ENCODE results near the gene KLHL29. TPM values are rescaled to one million over a fixed set of nuclear protein-coding genes. Genes with fewer than 3 reads are reported as not detected.
A peak's percentile ranks its signal among the peaks of the same experiment; 100 is the strongest.

The KLHL29 gene
- total RNA-seq, 1 donor from 2014 or later: 16.3 TPM

GRCh38 chr2:23397478-23397877 lies 12.5 kb downstream of the KLHL29 start:
- Histone ChIP-seq H3K4me1 (no peaks in the 10 kb centered on the region), H3K27me3 (no peaks in the 10 kb centered on the region), H3K9me3 (no peaks in the 10 kb centered on the region), H3K4me3 (no peak overlapping the region), H3K36me3 (no peaks in the 10 kb centered on the region), H3K27ac (no peak overlapping the region)
- DNase-seq (ENCODE audit: low spot score in 2 of 2): peak in 1 of 2 donors; percentile 48
- TF ChIP-seq, protein P1, sequence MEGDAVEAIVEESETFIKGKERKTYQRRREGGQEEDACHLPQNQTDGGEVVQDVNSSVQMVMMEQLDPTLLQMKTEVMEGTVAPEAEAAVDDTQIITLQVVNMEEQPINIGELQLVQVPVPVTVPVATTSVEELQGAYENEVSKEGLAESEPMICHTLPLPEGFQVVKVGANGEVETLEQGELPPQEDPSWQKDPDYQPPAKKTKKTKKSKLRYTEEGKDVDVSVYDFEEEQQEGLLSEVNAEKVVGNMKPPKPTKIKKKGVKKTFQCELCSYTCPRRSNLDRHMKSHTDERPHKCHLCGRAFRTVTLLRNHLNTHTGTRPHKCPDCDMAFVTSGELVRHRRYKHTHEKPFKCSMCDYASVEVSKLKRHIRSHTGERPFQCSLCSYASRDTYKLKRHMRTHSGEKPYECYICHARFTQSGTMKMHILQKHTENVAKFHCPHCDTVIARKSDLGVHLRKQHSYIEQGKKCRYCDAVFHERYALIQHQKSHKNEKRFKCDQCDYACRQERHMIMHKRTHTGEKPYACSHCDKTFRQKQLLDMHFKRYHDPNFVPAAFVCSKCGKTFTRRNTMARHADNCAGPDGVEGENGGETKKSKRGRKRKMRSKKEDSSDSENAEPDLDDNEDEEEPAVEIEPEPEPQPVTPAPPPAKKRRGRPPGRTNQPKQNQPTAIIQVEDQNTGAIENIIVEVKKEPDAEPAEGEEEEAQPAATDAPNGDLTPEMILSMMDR (IDR thresholded peaks at IDR 0.05): no peak
- intact Hi-C loops (cut with DNase I): no loop called here

- Histone ChIP-seq H3K4me3 (no peak overlapping the region), H3K9me3 (no peaks in the 10 kb centered on the region), H3K4me1 (no peaks in the 10 kb centered on the region), H3K36me3 (no peaks in the 10 kb centered on the region), H3K27ac (no peak overlapping the region), H3K27me3 (no peaks in the 10 kb centered on the region)
- TF ChIP-seq, protein P1 (IDR thresholded peaks at IDR 0.05): no peak
- intact Hi-C loops (cut with DNase I): no loop called here
- peak in 1 of 2 donors; percentile 60 for DNase-seq (ENCODE audit: low spot score in 2 of 2)
Observed at GRCh38 chr2:23399674-23400261, 14.8 kb downstream of the KLHL29 start.

GRCh38 chr2:23400703-23401102 lies 15.7 kb downstream of the KLHL29 start:
- Histone ChIP-seq H3K27ac (no peak overlapping the region), H3K36me3 (no peaks in the 10 kb centered on the region), H3K9me3 (no peaks in the 10 kb centered on the region), H3K27me3 (no peaks in the 10 kb centered on the region), H3K4me1 (no peaks in the 10 kb centered on the region), H3K4me3 (no peak overlapping the region)
- intact Hi-C loops (cut with DNase I): no loop called here
- TF ChIP-seq, protein P1 (IDR thresholded peaks at IDR 0.05): no peak
- DNase-seq (ENCODE audit: low spot score in 2 of 2): peak in 1 of 2 donors; percentile 21

- Histone ChIP-seq H3K4me3 (no peak overlapping the region), H3K4me1 (no peaks in the 10 kb centered on the region), H3K36me3 (no peaks in the 10 kb centered on the region), H3K27ac (no peak overlapping the region), H3K27me3 (no peaks in the 10 kb centered on the region), H3K9me3 (no peaks in the 10 kb centered on the region)
- peak in 1 of 2 donors; percentile 38 for DNase-seq (ENCODE audit: low spot score in 2 of 2)
- TF ChIP-seq, protein P1 (IDR thresholded peaks at IDR 0.05): no peak
- intact Hi-C loops (cut with DNase I): no loop called here
Observed at GRCh38 chr2:23401427-23402204, 16.6 kb downstream of the KLHL29 start.

DNA sequence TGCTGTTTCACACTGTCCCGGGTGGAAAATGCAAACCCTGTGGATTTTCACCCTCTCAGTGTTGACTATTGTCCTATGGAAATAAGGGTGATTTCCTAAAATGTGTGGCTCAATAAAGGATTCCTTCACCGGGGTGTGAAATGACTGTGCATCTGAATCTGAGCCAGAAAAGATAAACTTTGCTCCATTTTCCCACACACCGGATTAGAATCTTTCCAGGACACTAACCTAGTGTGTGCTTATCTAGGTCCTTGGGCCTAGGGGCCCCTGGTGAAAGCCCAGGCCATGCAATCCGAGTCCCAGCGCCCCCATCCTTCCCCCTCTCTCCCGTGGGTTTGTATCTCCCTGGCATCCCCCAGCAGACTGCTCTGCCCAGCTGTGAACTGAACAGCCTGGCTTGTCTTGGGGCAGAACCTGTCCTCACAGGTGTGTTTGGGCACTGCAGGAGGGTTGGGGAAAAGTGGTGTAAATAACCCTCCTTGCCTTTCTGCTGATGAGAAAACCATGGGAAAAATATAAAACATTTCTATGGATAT lies 17.3 kb downstream of the KLHL29 start:
- TF ChIP-seq, protein P1 (IDR thresholded peaks at IDR 0.05): no peak
- intact Hi-C loops (cut with DNase I): no loop called here
- no peaks in the 10 kb centered on the region for H3K36me3 ChIP-seq
- no peak overlapping the region for H3K4me3 ChIP-seq
- H3K27me3 ChIP-seq: no peaks in the 10 kb centered on the region
- H3K9me3 ChIP-seq: no peaks in the 10 kb centered on the region
- DNase-seq (ENCODE audit: low spot score in 2 of 2): peak in 1 of 2 donors; percentile 21
- H3K27ac ChIP-seq: no peak overlapping the region
- no peaks in the 10 kb centered on the region for H3K4me1 ChIP-seq
